GM21423 (cell line): ENCODE data around the gene CACNG4.

Experiments
- ATAC-seq: cut with Tn5 transposase; IDR thresholded peaks from one replicate; pipeline ENCODE4 v1.9.1; 2021; ENCODE audit warnings: mild to moderate bottlenecking, moderate library complexity; ENCODE audit not compliant: unreplicated experiment

The CACNG4 gene

DNA sequence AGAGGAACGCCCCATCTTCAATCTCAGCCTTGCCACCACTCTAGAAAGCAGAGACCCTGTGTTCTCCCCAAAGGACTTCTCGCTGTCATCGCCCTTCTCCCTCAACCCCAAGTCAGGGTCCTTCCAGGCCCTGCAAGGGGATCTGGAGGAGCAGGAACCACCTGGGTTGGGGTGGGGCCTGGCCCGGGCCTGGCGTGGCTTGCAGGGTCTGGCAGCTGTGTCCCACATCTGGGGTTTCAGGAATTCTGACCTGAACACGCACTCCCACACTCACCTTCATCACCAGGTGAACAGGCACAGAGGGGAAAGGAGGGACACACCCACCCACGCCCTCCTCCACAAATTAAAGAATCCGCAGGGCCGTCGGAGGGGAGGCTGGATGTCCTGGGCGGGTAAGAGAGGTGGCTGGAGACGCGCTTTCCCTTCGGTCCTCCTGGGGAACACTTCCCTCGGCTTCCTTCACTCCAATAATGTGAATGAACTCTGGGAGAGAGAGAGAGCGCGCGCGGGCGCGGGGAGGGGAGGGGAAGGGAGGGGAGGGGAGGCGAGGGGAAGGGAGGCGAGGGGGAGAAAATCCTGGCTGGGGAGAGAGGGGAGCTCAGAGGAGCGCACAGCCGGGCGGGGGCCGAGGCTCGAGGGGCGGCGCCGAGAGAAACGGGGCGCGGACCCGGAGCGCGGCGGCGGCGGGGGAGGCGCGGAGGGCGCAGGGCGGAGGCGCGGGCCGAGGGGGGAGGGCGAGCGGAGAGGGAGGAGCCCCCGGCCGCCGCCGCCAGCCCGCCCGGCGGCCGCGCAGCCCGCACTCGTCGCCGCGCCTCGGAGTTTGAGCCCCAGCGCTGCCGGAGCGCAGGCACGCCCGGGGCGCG is at the start of gene CACNG4:
Gene CACNG4 (plus strand): TSS at position 799 of the 863 bp plus-strand sequence. CDS start 205 bp downstream, outside the sequence.
- no peak for ATAC-seq

- no peak for ATAC-seq
Measured at GRCh38 chr17:66915204-66915611, 49.3 kb upstream of the CACNG4 start.

GRCh38 chr17:66915792-66916191 is 48.7 kb upstream of the CACNG4 start:
- no peak for ATAC-seq

- ATAC-seq = no peak
Measured at GRCh38 chr17:66916946-66917345, 47.6 kb upstream of the CACNG4 start.

GRCh38 chr17:66918896-66919295 is 45.6 kb upstream of the CACNG4 start:
- no peak for ATAC-seq

DNA sequence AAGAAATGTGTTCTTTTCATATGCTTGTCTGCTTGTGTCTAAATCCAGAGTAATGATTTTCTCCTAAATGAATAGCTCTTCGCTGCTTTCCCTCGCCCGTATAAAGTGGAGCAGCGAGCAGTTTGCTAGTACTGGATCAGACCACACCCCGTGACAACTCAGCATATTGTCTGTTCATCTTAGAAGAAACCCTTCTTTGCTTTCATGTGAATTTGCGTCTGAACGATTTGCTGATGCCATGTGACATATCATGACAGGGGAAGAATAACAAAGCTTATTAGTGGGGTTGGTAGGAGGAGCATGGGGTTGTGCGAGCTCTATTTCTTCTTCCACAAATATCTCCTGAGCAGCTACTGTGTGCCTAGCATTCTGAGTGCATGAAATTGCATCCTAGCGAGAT is 44.1 kb upstream of the CACNG4 start:
- no peak for ATAC-seq

- ATAC-seq = no peak
Measured at GRCh38 chr17:66920950-66921349, 43.6 kb upstream of the CACNG4 start.

- no peak for ATAC-seq
Measured at GRCh38 chr17:66923886-66924285, 40.6 kb upstream of the CACNG4 start.

GRCh38 chr17:66925811-66926500 is 38.6 kb upstream of the CACNG4 start:
- no peak for ATAC-seq

DNA sequence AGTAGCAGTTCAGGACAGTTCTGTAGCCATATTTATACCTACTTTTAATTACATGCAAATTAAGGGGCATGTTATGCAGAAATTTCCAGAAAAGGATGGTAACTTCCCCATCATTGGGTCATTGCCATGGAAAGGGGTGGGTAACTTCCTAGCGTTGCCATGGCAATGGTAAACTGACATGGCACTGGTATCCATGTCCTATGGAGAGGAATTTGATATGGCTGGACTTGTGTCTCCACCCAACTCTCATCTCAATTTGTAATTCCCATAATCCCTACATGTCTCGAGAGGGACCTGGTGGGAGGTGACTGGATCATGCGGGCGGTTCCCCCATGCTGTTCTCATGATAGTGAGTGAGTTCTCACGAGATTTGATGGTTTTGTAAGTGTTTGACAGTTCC is 35.6 kb upstream of the CACNG4 start:
- no peak for ATAC-seq

DNA sequence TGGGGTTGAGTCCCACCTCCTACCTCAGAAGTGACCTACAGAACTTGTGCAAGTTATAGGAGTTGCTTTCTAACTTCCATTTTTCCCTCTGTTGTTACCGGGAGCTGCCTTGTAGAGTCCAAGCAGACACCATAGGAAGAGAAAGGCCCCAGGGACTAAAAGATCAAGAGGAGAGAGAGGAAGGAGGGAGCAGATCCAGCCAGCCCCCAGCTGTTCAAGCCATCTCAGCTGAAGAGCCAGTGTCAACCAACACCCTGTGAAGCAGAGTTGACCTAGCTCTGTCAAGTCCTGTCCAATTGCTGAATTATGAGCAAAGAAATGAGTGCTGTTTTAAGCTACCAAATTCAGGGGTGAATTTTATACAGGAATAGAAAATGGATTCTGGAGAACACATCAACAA is 34.9 kb upstream of the CACNG4 start:
- ATAC-seq = no peak

DNA sequence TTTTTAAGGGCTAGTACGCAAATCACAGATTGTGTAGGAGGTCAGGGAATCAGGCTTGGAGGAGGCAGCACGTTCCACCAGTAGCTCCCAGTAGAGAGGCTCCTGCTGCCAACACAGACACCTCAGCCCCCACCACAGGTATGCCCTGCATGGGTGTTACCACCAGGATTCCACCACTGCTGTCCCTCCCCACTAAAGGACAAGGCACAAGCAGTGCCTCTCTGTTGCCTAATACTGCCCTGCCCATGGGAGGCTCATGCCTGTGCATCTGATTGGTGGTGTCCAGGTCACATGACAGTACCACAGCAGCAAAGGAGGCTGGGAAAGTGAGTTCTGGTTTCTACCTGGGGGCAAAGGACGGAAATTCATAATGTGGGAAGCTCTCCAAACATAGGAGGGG is 33.6 kb upstream of the CACNG4 start:
- no peak for ATAC-seq

DNA sequence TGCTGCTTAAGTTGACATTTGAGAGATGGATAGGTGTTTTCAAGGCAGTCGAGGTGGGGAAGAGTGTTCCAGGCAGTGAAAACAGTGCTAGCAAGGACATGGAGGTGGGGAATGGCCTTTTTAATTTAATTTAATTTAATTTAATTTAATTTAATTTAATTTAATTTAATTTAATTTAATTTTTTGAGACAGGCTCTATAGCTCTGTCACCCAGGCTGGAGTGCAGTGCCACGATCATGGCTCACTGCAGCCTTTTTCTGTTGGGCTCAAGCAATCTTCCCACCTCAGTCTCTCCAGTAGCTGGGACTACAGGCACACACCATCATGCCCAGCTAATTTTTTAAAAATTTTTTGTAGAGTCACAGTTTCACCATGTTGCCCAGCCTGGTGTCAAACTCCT is 32.2 kb upstream of the CACNG4 start:
- ATAC-seq = no peak

- no peak for ATAC-seq
Measured at GRCh38 chr17:66934040-66934439, 30.5 kb upstream of the CACNG4 start.

GRCh38 chr17:66935717-66936116 is 28.8 kb upstream of the CACNG4 start:
- ATAC-seq = no peak

GRCh38 chr17:66938656-66939055 is 25.9 kb upstream of the CACNG4 start:
- no peak for ATAC-seq

- no peak for ATAC-seq
Measured at GRCh38 chr17:66939461-66940114, 24.9 kb upstream of the CACNG4 start.

DNA sequence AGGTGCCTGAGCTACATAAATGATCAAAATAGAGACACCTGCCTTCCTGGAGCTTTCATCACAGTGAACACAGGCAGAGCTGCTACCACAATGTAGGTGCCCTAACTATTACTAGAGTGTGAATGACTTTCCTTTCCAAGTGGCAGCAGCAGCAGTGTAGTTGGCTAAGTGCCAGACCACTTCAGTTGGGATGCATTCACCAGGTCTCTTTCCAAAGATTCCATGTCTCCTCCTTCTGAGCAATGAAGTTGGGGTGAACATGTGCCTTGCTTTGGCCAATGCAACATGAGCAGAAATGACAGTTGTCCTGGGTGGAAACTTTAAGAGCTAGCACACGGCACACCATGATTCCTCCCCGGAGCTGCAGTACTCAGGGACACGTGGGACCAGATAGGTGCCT is 23.3 kb upstream of the CACNG4 start:
- ATAC-seq = no peak

GRCh38 chr17:66941773-66942450 is 22.6 kb upstream of the CACNG4 start:
- no peak for ATAC-seq

DNA sequence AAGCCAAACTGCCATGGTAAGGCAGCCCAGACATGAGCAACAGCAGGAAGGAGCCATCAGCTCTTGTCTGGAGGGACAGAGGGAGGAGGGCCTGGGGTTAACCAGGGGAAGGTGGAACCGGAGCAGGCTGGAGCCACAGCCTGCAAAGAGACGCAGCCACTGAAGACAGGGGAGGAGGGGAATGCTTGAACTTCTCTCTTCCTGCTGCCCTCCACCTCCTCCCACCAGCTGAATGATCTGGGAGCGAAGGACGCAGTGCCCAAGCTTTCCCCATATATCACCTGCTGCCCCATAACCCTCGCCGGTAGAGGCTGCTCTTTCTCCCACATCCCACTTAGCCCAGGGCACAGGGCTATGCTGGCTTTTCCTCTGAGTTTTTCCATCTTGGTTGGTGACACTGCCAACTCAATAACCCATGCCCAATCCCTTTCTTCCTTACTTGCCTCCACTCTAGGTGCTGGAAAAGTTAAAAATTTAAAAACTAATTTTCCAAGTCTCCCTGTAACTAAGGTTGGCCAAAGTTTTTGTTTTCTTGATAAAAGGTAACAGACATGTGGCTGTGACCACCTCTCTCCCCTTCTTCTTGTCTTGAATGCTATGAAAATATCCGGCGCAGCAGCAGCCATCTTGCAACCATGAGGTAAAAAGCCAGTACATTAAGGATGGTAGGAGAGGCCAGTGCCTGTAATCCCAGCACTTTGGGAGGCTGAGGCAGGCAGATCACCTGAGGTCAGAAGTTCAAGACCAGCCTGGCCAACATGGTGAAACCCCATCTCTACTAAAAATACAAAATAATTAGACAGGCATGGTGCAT is 21.8 kb upstream of the CACNG4 start:
- no peak for ATAC-seq
